ENCODE measurements around the gene KCNC3. TPM values are rescaled to one million over a fixed set of nuclear protein-coding genes. Genes with fewer than 3 reads are reported as not detected.

Gene KCNC3
- total RNA-seq, 1 experiment from 2014 or later, result 0.74 TPM

DNA sequence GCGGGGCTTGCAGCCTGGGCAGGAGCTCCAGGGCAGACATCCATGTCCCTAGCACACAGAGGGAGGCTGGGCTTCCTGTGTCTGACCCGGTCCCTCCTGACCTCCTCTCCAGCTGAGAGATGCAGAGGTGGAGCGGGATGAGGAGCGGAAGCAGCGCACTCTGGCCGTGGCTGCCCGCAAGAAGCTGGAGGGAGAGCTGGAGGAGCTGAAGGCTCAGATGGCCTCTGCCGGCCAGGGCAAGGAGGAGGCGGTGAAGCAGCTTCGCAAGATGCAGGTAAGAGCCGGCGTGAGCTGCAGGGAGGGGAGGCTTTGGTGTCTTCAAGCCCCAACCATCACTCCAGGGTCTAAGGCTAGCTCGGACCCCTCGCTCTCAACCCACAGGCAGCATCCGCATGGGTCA lies 38.4 kb downstream of the KCNC3 start:
- DNase-seq (ENCODE audit: low read depth), result no peak
- in situ Hi-C loops (cut with HindIII; ENCODE audit: low pct_unique_long_range_greater_than_20kb, low sequenced_read_pairs), result no loop called here

DNA sequence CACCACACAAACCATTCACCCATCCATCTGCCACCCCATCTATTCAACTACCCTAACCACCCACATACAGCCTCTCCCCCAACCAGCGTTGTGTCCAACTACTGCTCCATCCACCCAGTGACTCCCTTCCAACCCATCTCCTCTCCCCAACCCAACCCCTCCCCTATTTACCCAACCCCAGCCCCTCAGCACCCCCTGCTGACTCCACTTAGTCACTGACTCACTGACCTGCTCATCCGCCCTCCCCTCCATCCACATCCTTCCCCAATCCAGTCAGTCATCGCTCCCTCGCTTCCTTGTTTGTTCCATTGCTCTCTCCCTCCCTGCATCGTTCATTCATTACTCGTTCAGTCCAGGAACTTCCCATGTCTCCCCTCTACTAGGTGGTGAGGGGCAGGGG lies 39.2 kb downstream of the KCNC3 start:
- no peak for DNase-seq (ENCODE audit: low read depth)
- in situ Hi-C loops (cut with HindIII; ENCODE audit: low pct_unique_long_range_greater_than_20kb, low sequenced_read_pairs), result no loop called here

DNA sequence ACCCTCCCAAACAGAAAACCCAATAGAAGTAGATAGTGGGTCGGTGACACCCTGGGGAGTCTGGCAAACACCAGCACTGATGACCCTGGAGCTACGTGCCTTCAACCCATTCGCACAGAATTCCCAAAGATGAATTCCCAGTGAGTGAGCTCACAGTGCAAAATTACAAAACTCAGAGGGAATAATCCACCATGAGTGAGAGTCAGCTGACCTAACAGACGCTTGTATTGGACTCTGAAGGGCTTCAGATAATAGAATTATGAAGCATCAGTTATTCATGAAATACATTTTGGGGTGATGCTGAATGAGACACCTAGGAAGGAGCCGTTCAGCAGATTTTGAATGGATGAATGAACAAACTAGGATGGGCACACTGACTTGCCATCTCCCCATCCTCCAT lies 40.2 kb downstream of the KCNC3 start:
- no peak for DNase-seq (ENCODE audit: low read depth)
- in situ Hi-C loops (cut with HindIII; ENCODE audit: low pct_unique_long_range_greater_than_20kb, low sequenced_read_pairs), result no loop called here

DNA sequence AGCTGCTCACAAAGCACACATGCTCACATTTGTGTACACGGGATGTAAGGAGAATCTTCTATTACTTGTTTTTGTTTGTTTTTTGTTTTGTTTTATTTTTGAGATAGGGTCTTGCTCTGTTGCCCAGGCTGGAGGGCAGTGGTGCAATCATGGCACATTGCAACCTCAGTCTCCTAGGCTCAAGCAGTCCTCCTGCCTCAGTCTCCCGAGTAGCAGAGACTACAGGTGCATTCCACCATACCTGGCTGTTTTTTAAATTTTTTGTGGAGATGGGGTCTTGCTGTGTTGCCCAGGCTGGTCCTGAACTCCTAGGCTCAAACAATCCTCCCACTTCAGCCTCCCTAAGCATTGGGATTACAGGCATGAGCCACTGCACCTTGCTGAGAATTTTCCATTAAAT lies 41.8 kb downstream of the KCNC3 start:
- in situ Hi-C loops (cut with HindIII; ENCODE audit: low pct_unique_long_range_greater_than_20kb, low sequenced_read_pairs), result no loop called here
- no peak for DNase-seq (ENCODE audit: low read depth)

DNA sequence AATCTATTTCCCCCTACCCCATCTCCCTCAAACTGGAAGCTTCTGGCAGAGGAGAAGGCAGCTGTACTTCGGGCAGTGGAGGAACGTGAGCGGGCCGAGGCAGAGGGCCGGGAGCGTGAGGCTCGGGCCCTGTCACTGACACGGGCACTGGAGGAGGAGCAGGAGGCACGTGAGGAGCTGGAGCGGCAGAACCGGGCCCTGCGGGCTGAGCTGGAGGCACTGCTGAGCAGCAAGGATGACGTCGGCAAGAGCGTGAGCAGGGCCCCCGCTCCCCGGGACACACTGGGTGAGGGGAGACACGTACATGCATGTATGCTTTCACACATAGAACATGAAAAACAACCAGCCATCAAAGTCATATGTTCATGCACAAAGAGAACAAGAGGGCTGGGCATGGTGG lies 42.7 kb downstream of the KCNC3 start:
- in situ Hi-C loops (cut with HindIII; ENCODE audit: low pct_unique_long_range_greater_than_20kb, low sequenced_read_pairs), result no loop called here

DNA sequence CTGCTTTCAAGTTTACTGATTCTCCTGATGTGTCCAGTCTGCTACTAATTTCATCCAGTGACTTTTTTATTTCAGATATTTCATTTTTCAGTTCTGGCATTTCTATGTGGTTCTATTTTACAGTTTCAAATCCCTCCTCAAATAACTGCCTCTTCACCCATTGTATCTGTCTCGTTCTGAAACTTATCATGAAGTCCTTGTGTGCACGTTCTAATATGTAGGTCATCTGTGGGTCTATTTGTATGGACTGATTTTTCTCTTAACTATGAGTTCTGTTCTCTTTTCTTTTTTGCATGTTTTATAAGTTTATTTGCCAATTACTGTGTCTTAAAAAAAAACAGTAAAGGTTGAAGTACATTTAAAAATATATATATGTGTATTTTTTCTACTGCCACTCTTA lies 43.3 kb downstream of the KCNC3 start:
- DNase-seq (ENCODE audit: low read depth), result no peak
- in situ Hi-C loops (cut with HindIII; ENCODE audit: low pct_unique_long_range_greater_than_20kb, low sequenced_read_pairs), result no loop called here

More for the DNA sequence above, 42.7 kb downstream of the KCNC3 start:
- DNase-seq (ENCODE audit: low read depth), result no peak

DNA sequence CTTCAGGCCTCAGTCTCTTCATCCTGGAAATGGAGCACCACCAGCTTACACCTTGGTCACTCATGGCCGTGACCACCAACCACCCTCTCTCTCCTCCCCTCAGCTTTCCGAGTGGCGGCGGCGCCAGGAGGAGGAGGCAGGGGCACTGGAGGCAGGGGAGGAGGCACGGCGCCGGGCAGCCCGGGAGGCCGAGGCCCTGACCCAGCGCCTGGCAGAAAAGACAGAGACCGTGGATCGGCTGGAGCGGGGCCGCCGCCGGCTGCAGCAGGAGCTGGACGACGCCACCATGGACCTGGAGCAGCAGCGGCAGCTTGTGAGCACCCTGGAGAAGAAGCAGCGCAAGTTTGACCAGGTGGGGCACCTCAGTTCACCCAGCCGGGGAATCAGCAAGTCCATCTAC lies 47.7 kb downstream of the KCNC3 start:
- in situ Hi-C loops (cut with HindIII; ENCODE audit: low pct_unique_long_range_greater_than_20kb, low sequenced_read_pairs), result no loop called here

DNA sequence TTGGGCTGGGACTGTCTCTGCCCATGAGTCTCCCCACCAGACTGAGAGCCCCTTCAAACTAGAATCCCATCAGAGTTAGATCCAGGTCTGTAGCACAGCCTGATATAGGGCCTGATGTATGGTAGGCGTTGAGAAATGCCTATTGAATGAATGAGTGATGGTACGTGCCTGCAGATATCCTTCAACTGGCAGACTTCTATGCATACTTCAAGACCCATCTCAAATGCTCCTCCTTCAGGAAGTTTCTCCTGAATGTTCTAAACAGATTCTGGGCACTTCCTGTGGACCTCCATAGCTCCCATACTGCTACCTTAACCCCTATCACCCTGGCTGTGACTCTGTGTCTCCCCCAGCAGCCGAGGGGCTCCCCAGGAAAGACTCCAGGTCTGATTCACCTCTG lies 48.2 kb downstream of the KCNC3 start:
- no peak for DNase-seq (ENCODE audit: low read depth)
- in situ Hi-C loops (cut with HindIII; ENCODE audit: low pct_unique_long_range_greater_than_20kb, low sequenced_read_pairs), result no loop called here

More for the DNA sequence above, 47.7 kb downstream of the KCNC3 start:
- DNase-seq (ENCODE audit: low read depth), result no peak

DNA sequence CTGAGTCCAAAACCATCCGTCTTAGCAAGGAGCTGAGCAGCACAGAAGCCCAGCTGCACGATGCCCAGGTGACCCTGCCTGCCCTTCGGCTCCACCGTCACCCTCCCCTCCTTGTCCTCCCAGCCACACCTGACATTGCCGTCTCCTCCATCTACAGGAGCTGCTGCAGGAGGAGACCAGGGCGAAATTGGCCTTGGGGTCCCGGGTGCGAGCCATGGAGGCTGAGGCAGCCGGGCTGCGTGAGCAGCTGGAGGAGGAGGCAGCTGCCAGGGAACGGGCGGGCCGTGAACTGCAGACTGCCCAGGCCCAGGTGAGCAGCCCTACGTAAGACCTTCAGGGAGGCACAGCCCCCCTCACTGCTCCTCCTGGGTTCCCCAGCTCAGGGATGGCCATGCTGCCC lies 49.1 kb downstream of the KCNC3 start:
- in situ Hi-C loops (cut with HindIII; ENCODE audit: low pct_unique_long_range_greater_than_20kb, low sequenced_read_pairs), result no loop called here
- no peak for DNase-seq (ENCODE audit: low read depth)

DNA sequence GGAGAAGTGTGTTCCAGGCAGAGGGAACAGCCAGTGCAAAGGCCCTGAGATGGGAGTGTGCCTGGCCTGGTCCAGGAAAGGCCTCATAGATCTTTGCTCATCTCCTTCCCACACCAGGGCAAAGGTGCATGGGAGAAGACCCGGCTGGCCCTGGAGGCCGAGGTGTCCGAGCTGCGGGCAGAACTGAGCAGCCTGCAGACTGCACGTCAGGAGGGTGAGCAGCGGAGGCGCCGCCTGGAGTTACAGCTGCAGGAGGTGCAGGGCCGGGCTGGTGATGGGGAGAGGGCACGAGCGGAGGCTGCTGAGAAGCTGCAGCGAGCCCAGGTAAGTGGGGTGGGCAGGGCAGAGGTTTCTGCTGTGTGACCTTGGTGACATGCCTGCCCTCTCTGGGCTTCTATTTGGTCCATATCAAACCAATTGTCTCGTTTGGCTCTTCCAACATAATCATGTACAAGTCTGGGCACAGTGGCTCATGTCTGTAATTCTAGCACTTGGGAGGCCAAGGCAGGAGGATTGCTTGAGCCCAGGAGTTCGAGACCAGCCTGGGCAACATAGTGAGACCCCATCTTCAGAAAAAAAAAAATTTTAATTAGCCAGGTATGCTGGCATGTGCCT lies 51.1 kb downstream of the KCNC3 start:
- in situ Hi-C loops (cut with HindIII; ENCODE audit: low pct_unique_long_range_greater_than_20kb, low sequenced_read_pairs), result no loop called here
- no peak for DNase-seq (ENCODE audit: low read depth)

DNA sequence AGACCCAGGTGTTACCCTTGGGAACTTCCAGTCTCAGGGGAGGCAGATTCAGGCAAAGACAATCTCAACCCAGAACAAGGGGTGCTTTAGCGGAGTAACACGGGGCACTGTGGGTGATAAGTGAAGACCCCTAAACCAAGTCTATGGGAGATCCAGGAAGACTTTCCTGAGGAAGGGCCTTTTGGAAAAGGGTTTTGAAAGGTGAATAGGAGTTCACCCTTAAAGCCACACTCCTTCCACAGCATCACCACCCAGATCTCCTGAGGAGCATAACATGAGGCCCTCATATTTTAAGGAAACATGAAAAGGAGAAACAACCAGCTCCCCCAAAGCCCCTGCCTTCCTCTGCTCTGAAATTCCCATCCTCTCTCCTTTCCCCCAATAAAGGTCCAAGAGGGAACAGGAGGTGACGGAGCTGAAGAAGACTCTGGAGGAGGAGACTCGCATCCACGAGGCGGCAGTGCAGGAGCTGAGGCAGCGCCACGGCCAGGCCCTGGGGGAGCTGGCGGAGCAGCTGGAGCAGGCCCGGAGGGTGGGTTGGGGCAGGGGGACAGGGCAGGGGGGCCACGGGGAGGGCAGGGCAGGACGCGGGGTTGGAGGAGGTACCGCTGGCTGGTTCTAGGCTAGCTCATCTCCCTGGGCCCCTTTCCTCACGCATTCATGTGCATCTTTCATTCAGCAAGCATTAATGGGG lies 52.7 kb downstream of the KCNC3 start:
- in situ Hi-C loops (cut with HindIII; ENCODE audit: low pct_unique_long_range_greater_than_20kb, low sequenced_read_pairs), result no loop called here
- no peak for DNase-seq (ENCODE audit: low read depth)

DNA sequence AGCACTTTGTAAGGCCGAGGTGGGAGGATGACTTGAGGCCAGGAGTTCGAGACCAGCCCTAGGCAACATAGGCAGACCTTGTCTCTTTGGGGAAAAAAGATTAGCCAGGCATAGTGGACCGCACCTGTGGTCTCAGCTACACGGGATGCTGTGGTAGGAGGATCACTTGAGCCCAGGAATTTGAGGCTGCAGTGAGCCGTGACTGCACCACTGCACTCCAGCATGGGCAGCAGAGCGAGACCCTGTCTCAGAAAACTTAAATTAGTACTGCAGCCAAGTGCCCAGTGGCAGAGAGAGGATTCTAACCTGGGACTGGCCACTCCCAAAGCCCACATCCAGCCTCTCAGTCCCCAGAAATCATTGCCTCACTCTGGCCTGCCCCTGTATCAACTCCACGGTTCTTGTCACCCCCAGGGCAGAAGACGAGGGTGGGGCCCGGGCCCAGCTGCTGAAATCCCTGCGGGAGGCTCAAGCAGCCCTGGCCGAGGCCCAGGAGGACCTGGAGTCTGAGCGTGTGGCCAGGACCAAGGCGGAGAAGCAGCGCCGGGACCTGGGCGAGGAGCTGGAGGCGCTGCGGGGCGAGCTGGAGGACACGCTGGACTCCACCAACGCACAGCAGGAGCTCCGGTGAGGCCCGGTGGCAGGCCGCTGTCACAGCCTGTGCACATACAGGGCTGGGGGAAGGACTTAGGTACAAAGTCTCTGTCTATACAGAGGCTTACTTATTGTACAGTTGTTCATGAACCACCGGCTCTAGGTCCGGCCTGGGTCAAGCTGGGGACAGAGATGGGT lies 53.4 kb downstream of the KCNC3 start:
- in situ Hi-C loops (cut with HindIII; ENCODE audit: low pct_unique_long_range_greater_than_20kb, low sequenced_read_pairs), result no loop called here
- DNase-seq (ENCODE audit: low read depth), result peak; percentile 41

DNA sequence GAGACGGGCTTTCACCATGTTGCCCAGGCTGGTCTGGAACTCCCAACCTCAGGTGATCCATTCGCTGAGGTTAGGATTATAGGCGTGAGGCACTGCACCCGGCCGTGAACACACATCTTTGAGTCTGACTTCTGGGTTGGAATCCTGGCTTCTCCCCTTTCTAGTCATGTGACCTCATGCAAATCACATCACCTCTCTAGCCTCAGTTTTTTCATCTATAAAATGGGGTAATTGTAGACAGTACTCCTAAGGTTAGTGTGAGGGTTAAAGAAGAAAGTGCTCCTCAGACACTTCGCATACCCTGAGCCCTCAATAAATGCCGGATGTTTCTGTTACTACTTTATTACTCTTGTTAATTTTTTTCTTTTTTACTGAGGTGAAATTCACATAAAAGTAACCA lies 55.4 kb downstream of the KCNC3 start:
- no peak for DNase-seq (ENCODE audit: low read depth)

DNA sequence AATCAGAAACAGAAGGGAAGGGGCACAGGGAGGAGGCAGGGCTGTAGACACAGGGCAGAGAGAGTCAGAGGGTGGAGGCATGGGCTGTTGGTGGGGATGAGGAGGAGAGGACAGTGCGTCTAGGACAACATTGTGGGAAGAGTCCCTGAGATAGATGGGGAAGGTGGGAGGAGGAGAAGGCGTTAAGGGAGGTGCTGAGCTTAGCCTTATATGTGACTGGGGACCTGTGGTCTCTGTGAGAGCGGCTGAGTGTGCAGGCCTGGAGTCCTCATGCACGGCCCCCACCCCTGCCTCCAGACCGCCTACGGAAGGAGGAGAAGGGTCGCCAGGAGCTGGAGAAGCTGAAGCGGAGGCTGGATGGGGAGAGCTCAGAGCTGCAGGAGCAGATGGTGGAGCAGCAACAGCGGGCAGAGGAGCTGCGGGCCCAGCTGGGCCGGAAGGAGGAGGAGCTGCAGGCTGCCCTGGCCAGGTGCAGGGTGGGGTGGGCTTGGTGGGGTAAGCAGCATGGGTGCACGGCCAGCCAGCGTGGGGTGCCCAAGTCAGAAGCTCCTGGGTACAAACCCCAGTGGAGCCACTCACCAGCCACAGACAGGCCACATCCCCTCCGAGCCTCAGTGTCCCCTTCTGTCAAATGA lies 56.8 kb downstream of the KCNC3 start:
- no peak for DNase-seq (ENCODE audit: low read depth)
- in situ Hi-C loops (cut with HindIII; ENCODE audit: low pct_unique_long_range_greater_than_20kb, low sequenced_read_pairs), result no loop called here

More for the DNA sequence above, 55.4 kb downstream of the KCNC3 start:
- in situ Hi-C loops (cut with HindIII; ENCODE audit: low pct_unique_long_range_greater_than_20kb, low sequenced_read_pairs), result no loop called here

DNA sequence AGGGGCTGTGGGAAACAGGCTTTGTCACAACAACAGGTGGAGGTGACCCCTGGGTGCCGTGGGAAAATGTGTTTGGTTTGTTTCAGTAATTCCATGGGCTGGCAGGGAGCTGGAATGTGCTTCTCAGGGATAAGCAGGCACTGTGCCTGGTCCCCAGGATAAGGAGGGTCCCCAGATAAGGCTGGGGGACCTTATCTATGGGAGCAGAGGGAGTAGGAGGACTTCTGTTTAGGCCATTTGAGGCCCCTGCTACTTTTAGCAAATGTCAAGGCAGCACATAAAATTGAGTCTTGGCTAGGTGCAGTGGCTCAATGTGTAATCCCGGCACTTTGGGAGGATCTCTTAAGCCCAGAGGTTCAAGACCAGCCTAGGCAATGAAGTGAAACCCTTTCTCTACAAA lies 59.5 kb downstream of the KCNC3 start:
- no peak for DNase-seq (ENCODE audit: low read depth)
- in situ Hi-C loops (cut with HindIII; ENCODE audit: low pct_unique_long_range_greater_than_20kb, low sequenced_read_pairs), result no loop called here

DNA sequence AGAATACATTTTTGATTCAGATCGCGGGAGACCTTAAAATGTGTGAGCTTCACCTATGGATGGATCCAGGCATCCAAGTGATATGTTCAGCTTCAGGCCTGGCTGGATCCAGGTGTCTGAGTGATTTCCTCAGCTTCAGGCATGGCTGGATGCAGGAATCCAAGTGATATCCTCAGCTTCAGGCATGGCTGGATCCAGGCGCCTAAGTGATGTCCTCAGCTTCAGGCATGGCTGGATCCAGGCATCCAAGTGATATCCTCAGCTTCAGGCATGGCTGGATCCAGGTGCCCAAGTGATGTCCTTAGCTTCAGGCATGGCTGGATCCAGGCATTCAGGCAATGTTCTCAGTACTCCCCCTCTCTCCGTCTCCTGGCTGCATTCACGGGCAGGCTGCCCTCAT lies 60.7 kb downstream of the KCNC3 start:
- in situ Hi-C loops (cut with HindIII; ENCODE audit: low pct_unique_long_range_greater_than_20kb, low sequenced_read_pairs), result no loop called here
- no peak for DNase-seq (ENCODE audit: low read depth)

DNA sequence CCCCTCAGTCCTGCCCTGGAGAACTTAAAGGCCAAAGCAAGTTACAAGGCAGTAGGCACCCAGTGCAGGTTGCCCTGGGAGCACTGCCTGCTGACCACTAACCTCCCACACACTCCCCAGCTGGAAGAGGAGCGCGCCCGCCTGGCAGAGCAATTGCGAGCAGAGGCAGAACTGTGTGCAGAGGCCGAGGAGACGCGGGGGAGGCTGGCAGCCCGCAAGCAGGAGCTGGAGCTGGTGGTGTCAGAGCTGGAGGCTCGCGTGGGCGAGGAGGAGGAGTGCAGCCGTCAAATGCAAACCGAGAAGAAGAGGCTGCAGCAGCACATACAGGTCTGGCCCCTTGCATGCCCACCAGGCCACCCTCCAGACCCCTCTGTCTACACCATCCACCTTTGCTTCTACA lies 61.1 kb downstream of the KCNC3 start:
- DNase-seq (ENCODE audit: low read depth), result no peak
- in situ Hi-C loops (cut with HindIII; ENCODE audit: low pct_unique_long_range_greater_than_20kb, low sequenced_read_pairs), result no loop called here

DNA sequence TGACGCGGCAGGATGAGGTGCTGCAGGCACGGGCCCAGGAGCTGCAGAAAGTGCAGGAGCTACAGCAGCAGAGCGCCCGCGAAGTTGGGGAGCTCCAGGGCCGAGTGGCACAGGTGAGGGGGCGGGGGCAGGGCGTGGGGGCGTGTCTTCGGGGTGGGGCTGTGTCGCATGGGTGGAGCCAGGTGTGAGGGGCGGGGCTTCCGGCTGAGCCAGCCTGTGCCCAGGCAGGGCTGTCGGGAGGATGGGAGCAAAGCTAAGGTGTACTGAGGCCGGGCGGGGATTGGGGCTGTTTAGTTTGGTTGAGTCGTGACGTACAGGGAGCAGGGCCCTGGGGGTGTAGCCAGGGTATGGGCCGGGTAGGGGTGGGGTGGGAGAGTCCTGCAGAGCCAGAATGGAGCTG lies 62.3 kb downstream of the KCNC3 start:
- no peak for DNase-seq (ENCODE audit: low read depth)
- in situ Hi-C loops (cut with HindIII; ENCODE audit: low pct_unique_long_range_greater_than_20kb, low sequenced_read_pairs), result no loop called here

DNA sequence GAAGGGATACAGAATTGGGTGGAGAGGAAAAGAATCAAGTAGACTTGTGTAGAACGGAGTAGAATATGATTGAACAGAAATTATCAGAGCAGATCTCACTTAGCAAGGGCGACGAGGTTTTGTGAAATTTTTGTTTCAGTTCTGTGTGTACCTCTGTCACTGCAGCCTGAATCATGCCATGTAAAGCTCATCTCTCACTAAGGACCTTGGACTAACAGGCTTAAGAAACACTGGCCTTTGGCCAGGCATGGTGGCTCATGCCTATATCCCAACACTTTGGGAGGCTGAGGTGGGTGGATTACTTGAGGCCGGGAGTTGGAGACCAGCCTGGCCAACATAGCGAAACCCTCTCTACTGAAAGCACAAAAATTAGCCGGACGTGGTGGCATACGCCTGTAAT lies 63.1 kb downstream of the KCNC3 start:
- no peak for DNase-seq (ENCODE audit: low read depth)
- in situ Hi-C loops (cut with HindIII; ENCODE audit: low pct_unique_long_range_greater_than_20kb, low sequenced_read_pairs), result no loop called here

All from Caki2 (cell line).